ENCODE results near the gene HLA-DOA. TPM values are rescaled to one million over a fixed set of nuclear protein-coding genes. Genes with fewer than 3 reads are reported as not detected.

The HLA-DOA gene
- total RNA-seq, 1 donor from 2014 or later = 1.6 TPM

GRCh38 chr6:33018418-33018817, 9.0 kb upstream of the HLA-DOA start:
- intact Hi-C loops (cut with DNase I) = loop anchor here (5.0 to 10.0 kb wide), 2 partner anchors 126 to 229 kb away; no protein-coding TSS in a partner anchor

GRCh38 chr6:33017694-33018353, 8.4 kb upstream of the HLA-DOA start:
- DNase-seq (ENCODE audit: low spot score) = no peak
- intact Hi-C loops (cut with DNase I) = loop anchor here (5.0 to 10.0 kb wide), 2 partner anchors 127 to 229 kb away; no protein-coding TSS in a partner anchor

More at GRCh38 chr6:33018418-33018817, 9.0 kb upstream of the HLA-DOA start:
- no peak for DNase-seq (ENCODE audit: low spot score)

DNA sequence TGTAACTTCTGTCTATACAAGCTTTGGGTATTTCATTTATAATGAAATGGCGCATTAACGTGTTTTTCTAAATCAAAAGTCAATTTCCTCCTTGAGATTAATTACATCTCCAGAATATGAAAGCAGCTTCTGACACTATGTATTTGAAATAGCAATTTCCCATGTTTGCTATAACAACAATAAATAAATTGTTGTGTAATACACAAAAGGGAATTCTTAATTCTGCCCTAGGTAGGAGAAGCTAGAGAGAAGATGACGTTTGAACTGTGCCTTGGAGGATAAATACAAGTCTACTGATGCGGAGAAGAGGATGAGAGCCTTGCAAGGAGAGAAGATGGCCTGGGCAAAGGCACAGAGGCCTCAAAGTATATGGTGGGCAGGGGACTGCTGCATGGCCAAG, 7.6 kb upstream of the HLA-DOA start:
- intact Hi-C loops (cut with DNase I) = loop anchor here (5.0 to 10.0 kb wide), 2 partner anchors 128 to 230 kb away; no protein-coding TSS in a partner anchor

GRCh38 chr6:33015798-33016197, 6.4 kb upstream of the HLA-DOA start:
- intact Hi-C loops (cut with DNase I) = loop anchor here (1.0 to 10.0 kb wide), 3 partner anchors 67 to 232 kb away; no protein-coding TSS in a partner anchor
- DNase-seq (ENCODE audit: low spot score) = no peak

More for the DNA sequence above, 7.6 kb upstream of the HLA-DOA start:
- DNase-seq (ENCODE audit: low spot score) = no peak

GRCh38 chr6:33014841-33015634, 5.6 kb upstream of the HLA-DOA start:
- intact Hi-C loops (cut with DNase I) = loop anchor here (1.0 to 10.0 kb wide), 3 partner anchors 67 to 232 kb away; no protein-coding TSS in a partner anchor
- DNase-seq (ENCODE audit: low spot score) = no peak

DNA sequence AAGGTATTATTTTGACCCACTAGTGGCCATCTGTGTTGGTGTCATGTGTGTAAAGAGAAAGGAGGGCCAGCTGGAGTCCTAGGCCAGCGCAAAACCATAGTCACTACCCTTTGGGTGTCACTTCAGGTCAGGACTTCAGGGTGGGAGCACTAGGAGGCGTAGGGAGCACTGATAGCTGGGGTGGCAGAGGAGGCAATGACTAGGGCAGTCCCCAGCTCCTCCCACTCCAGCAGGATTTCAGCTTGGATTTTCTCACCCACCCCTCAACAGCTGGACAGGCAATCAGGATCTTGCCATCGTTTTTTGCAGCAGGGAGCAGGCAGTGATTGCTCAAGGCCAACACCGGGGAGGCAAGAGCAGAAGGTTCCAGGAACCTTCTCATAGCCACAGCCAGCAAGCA, 4.2 kb upstream of the HLA-DOA start:
- intact Hi-C loops (cut with DNase I) = loop anchor here (10.0 kb wide), 1 partner anchor 131 kb away; no protein-coding TSS in a partner anchor

DNA sequence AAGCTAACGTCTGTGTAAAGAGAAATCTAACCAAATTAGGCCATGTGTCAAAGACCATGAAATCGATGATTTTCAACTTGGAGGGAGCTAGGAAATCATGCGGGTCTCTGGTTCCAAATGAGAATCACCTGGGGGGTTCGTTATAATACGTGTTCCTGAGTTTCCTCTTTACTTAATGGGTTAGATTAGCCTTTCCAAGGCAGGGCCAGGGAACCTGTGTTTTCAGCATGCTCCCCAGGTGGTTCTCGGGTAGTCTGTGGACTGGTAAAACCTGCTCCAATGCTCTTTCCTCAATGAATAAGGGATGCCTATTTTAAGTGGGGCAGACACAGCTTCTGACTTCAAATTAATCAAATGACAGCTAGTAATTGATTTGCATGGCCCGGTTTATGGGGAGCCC, 965 bp upstream of the HLA-DOA start:
- intact Hi-C loops (cut with DNase I) = loop anchor here (10.0 kb wide), 1 partner anchor 134 kb away; no protein-coding TSS in a partner anchor
- no peak for DNase-seq (ENCODE audit: low spot score)

More for the DNA sequence above, 4.2 kb upstream of the HLA-DOA start:
- no peak for DNase-seq (ENCODE audit: low spot score)

DNA sequence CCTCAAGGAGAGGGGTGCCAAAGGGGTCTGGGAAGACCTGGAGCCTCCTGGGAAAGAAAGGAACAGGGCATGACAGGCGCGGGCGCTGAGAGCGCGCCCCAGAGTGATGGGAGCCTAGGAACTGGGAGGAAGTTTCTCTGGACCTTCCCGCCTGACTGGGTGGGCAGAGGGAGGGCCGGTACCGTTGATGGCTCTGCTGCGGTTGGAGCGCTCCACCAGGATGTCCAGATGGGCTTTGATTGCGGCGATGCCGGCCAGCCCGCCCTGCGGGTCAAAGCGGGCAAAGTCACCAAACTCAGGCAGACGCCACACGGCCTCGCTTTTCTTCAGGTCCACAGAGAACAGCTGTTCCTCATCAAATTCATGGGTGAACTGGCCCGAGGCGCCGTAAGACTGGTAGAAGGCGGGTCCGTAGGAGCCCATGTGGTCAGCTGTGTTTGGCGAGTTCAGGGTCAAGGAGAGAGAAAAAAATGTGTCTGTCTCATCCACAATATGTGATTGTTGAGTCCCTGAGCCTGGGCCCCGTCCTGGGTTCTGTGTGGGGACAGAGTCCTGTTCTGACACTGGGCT, 1.5 kb downstream of the HLA-DOA start:
- intact Hi-C loops (cut with DNase I) = no loop called here
- no peak for DNase-seq (ENCODE audit: low spot score)

- no peak for DNase-seq (ENCODE audit: low spot score)
- intact Hi-C loops (cut with DNase I) = no loop called here
These were observed 4.5 kb downstream of the HLA-DOA start for GRCh38 chr6:33004940-33005339.

- no peak for DNase-seq (ENCODE audit: low spot score)
- intact Hi-C loops (cut with DNase I) = no loop called here
These were observed 7.7 kb downstream of the HLA-DOA start for GRCh38 chr6:33001685-33002084.

DNA sequence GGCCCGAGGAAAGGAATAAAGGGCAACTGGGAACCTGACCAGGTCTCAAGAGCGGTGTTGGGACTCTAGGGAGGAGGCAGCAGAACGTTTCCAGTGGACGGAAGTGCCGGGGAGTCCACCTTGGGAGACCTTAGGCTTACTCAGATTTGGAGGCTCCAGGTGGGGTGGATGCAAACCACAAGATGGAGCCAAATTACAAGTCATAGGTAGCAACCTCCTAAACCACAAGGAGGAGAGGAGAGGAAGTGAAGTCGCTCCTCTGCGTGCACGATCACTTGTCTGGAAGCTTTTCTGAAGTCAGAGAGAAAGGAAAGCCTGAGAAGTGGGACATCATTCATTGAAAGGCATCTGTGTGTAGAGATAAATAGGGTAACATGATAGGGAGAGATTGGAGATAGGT, 9.3 kb downstream of the HLA-DOA start:
- DNase-seq (ENCODE audit: low spot score) = no peak
- intact Hi-C loops (cut with DNase I) = no loop called here

GRCh38 chr6:32995448-32995847, 13.9 kb downstream of the HLA-DOA start:
- intact Hi-C loops (cut with DNase I) = no loop called here
- DNase-seq (ENCODE audit: low spot score) = no peak

GRCh38 chr6:32993363-32993973, 15.9 kb downstream of the HLA-DOA start:
- intact Hi-C loops (cut with DNase I) = no loop called here

DNA sequence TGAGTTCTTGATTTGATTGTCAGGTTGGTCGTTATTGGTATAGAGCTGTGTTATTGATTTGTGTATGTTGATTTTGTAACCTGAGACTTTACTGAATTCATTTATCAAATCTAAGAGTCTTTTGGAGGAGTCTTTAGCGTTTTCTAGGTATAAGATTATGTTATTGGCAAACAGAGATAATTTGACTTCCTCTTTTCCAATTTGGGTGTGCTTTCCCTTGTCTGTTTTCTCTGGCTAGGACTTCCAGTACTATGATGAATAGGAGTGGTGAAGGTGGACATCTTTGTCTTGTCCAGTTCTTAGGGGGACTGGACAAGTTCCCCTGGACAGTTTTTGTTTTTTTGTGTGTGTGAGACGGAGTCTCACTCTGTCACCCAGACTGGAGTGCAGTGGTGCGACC, 17.4 kb downstream of the HLA-DOA start:
- intact Hi-C loops (cut with DNase I) = no loop called here

More at GRCh38 chr6:32993363-32993973, 15.9 kb downstream of the HLA-DOA start:
- DNase-seq (ENCODE audit: low spot score) = no peak

GRCh38 chr6:32989368-32989767, 20.0 kb downstream of the HLA-DOA start:
- intact Hi-C loops (cut with DNase I) = loop anchor here (5.0 kb wide), 1 partner anchor 37 kb away; the partner anchor contains the start of gene HLA-DMA
- DNase-seq (ENCODE audit: low spot score) = no peak

More for the DNA sequence above, 17.4 kb downstream of the HLA-DOA start:
- no peak for DNase-seq (ENCODE audit: low spot score)

DNA sequence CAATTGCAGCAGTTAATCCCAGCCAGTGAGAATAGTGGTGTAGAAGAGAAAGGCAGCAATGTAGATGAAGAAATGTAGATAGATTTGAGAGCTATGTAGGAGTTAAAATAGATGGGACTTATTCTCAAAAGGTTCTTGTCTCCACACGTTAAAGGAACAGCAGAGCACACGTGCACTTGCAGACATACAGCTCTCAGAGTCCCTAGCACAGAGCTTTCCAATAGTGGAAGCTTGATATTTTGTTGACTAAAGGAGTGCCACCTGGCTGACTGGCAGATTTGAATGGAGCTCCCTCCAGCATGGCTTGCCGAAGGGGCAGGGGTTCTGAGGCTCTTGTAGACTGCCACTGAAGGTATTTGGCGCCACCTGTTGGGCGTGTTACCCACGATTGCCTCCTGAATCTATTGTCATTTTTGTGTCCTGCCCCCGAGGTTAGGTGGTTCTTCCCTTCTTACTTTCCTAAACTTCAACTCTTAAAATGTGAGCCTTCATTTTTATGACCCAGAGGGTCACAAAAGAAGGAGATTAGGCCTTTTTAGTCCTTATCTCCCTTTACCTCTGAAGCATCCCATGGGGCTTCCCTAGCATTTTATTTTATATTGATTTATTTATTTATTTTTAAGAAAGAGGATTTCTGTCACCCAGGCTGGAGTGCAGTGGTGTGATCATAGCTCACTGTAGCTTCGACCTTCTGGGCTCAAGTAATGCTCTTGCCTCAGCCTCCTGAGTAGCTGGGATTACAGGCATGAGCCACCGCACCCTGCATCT, 24.6 kb downstream of the HLA-DOA start:
- intact Hi-C loops (cut with DNase I) = loop anchor here (1.0 to 5.0 kb wide), 2 partner anchors 33 to 52 kb away; partner anchors contain the start of gene HLA-DMA
- DNase-seq (ENCODE audit: low spot score) = peak; percentile 93

- DNase-seq (ENCODE audit: low spot score) = no peak
- intact Hi-C loops (cut with DNase I) = loop anchor here (1.0 kb wide), 1 partner anchor 51 kb away; no protein-coding TSS in a partner anchor
These were observed 25.3 kb downstream of the HLA-DOA start for GRCh38 chr6:32983964-32984621.

GRCh38 chr6:32983493-32983848, 25.9 kb downstream of the HLA-DOA start:
- intact Hi-C loops (cut with DNase I) = no loop called here
- no peak for DNase-seq (ENCODE audit: low spot score)
